GM23248 (cell line): ENCODE measurements around the gene RASD2. TPM values are rescaled to one million over a fixed set of nuclear protein-coding genes. Genes with fewer than 3 reads are reported as not detected.

ENCODE experiments used
- DNase-seq: peaks from one replicate; pipeline ENCODE4 v3.0.0-alpha.2; 2015
- H2AFZ ChIP-seq: fragments of 200-600 bp; sonication (generic); 2 replicates; pipeline ENCODE4 v1.6.1; 2016; ENCODE audit warnings: antibody characterized with exemption
- H3F3A ChIP-seq: fragments of 200-600 bp; sonication (generic); 2 replicates; pipeline ENCODE4 v1.6.1; 2016; ENCODE audit warnings: mild to moderate bottlenecking, antibody characterized with exemption, mixed run types; ENCODE audit not compliant: insufficient read depth
- H3K27ac ChIP-seq: fragments of 200-600 bp; sonication (generic); 2 replicates; pipeline ENCODE4 v1.5.1; 2016; ENCODE audit warnings: mild to moderate bottlenecking
- H3K27me3 ChIP-seq: fragments of 200-600 bp; sonication (generic); replicated peaks from 2 replicates; pipeline ENCODE4 v1.6.1; 2016; ENCODE audit warnings: mild to moderate bottlenecking; ENCODE audit not compliant: insufficient read depth
- H3K36me3 ChIP-seq: fragments of 200-600 bp; sonication (generic); 2 replicates; pipeline ENCODE4 v1.6.1; 2016; ENCODE audit warnings: low read depth, mild to moderate bottlenecking
- H3K4me1 ChIP-seq: fragments of 200-600 bp; sonication (generic); 2 replicates; pipeline ENCODE4 v1.6.1; 2016; ENCODE audit warnings: mild to moderate bottlenecking; ENCODE audit not compliant: insufficient read depth
- H3K4me2 ChIP-seq: fragments of 200-600 bp; sonication (generic); one replicate; pipeline ENCODE4 v1.6.1; 2016; ENCODE audit warnings: mild to moderate bottlenecking; ENCODE audit not compliant: unreplicated experiment
- H3K4me3 ChIP-seq: fragments of 200-600 bp; sonication (generic); 2 replicates; pipeline ENCODE4 v1.5.1; 2016; ENCODE audit warnings: mild to moderate bottlenecking
- H3K79me2 ChIP-seq: fragments of 200-600 bp; sonication (generic); 2 replicates; pipeline ENCODE4 v1.6.1; 2016; ENCODE audit warnings: mild to moderate bottlenecking; ENCODE audit not compliant: insufficient read depth
- H3K9ac ChIP-seq: fragments of 200-600 bp; sonication (generic); 2 replicates; pipeline ENCODE4 v1.6.1; 2016; ENCODE audit warnings: mild to moderate bottlenecking
- H3K9me2 ChIP-seq: fragments of 200-600 bp; sonication (generic); 2 replicates; pipeline ENCODE4 v1.6.1; 2016; ENCODE audit warnings: mixed run types, mild to moderate bottlenecking, moderate library complexity; ENCODE audit not compliant: insufficient read depth
- H3K9me3 ChIP-seq: fragments of 200-600 bp; sonication (generic); one replicate; pipeline ENCODE4 v1.6.1; 2017; ENCODE audit warnings: low read depth
- H4K20me1 ChIP-seq: fragments of 200-600 bp; sonication (generic); 2 replicates; pipeline ENCODE4 v1.6.0; 2016; ENCODE audit not compliant: insufficient read depth
- EZH2 ChIP-seq: fragments of 200-600 bp; sonication (generic); IDR thresholded peaks from 2 replicates; pipeline ENCODE4 v1.6.1; 2018; ENCODE audit warnings: antibody characterized with exemption, mild to moderate bottlenecking; ENCODE audit not compliant: insufficient read depth, poor library complexity, severe bottlenecking
- EZH2phosphoT487 ChIP-seq: fragments of 200-600 bp; sonication (generic); IDR thresholded peaks from 2 replicates; pipeline ENCODE4 v1.6.1; 2018; ENCODE audit warnings: antibody characterized with exemption, moderate library complexity, mild to moderate bottlenecking, low read depth; ENCODE audit not compliant: insufficient read depth
- WGBS, 2 experiments: methylation state at CpG; one replicate each; pipeline ENCODE4 v1.1.6; 2015 to 2017; ENCODE audit warnings: low lambda C conversion rate in 2 of 2, low coverage in 1 of 2; ENCODE audit errors: missing lambda C conversion rate in 2 of 2; 5-methylcytosine and 5-hydroxymethylcytosine counted together
- in situ Hi-C: fragments of 300-500 bp; cut with MboI; formaldehyde crosslinking; loops from 2 replicates; pipeline ENCODE4 v1.15.0; 2020
- polyA plus RNA-seq: library from polyadenylated mRNA; unstranded; fragments of >200 nt; fragmentation: Nextera tagmentation; extraction: Ambion mirVana; gene quantifications from 2 replicates; pipeline ENCODE4 v1.2.1, GENCODE V29; 2016
- total RNA-seq: library from RNA; depleted of rRNA; stranded (reverse); fragments of >200 nt; shearing (Covaris generic); gene quantifications from 2 replicates; pipeline ENCODE4 v1.2.3, GENCODE V29; 2014

The RASD2 gene
- total and polyA plus RNA-seq, 2 experiments from 2014 or later: 0.76 to 1.5 TPM

DNA sequence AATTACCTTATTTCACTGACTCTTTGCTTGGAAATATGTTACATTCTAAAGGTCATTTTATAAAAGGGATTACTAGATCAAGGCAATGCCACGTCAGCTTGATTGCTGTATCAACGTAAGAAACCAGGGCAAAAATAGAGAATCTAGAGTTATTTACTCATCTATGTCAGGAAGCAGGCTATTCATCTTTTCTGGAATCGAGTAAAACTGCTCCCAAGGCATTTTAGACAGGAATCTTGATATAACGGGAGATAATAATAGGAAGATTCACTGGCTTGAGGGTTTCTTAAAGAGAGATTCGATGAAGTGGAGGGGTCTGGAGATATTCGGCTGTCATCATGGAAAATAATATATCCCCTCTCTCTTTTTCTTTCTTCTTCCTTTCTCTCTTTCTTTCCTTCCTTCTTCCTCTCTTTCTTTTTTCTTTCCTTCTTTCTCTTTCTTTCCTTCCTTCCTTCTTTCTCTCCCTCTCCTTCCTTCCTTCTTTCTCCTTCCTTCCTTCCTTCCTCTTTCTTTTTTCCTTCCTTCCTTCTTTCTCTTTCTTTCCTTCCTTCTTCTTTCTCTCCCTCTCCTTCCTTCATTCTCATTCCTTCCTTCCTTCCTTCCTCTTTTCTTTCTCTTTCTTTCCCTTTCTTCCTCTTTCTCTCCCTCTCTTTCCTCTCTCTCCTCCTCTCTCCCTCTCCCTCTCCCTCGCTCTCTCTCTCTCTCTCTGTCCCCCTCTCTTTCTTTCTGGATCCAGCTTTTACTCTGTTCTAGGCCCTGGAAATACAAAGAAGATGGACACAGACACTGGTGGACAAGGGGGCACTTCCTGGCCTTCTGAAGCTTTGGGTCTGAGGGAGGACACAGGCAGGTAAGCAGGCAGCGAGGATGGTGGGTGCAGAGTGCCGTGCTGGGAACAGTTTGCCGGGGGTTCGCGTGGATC, 18.1 kb upstream of the RASD2 start:
- WGBS, 2 experiments: 86 to 93% methylated on average over 12 of the region's 12 CpGs
- H2AFZ ChIP-seq: no peak overlapping the region
- no peaks in the 10 kb centered on the region; the same call in 1 of the 2 replicates for H3K27me3 ChIP-seq
- H3K9me3 ChIP-seq: no peaks in the 10 kb centered on the region
- no peaks in the 10 kb centered on the region for H3K9me2 ChIP-seq
- H3K4me1 ChIP-seq: peaks cover 7% of the 10 kb centered on the region
- no peak overlapping the region for H3K27ac ChIP-seq
- no peak overlapping the region for H3K9ac ChIP-seq
- TF ChIP-seq EZH2: no peak
- no peak for TF ChIP-seq EZH2phosphoT487
- no peaks in the 10 kb centered on the region for H3F3A ChIP-seq
- in situ Hi-C loops: no loop called here
- H3K79me2 ChIP-seq: no peaks in the 10 kb centered on the region
- no peak for DNase-seq
- H3K4me2 ChIP-seq: no peak overlapping the region
- no peak overlapping the region for H3K4me3 ChIP-seq
- no peaks in the 10 kb centered on the region for H3K36me3 ChIP-seq
- no peaks in the 10 kb centered on the region for H4K20me1 ChIP-seq

- Histone ChIP-seq H3K4me1 (peaks cover under 1% of the 10 kb centered on the region; the same call in 1 of the 2 replicates), H3K4me2 (no peak overlapping the region), H3K79me2 (no peaks in the 10 kb centered on the region), H4K20me1 (no peaks in the 10 kb centered on the region), H3K27ac (no peak overlapping the region), H3K9ac (no peak overlapping the region), H3F3A (no peaks in the 10 kb centered on the region), H3K27me3 (no peaks in the 10 kb centered on the region; the same call in 1 of the 2 replicates), H3K9me3 (no peaks in the 10 kb centered on the region), H3K9me2 (no peaks in the 10 kb centered on the region), H2AFZ (no peak overlapping the region), H3K4me3 (no peak overlapping the region), H3K36me3 (no peaks in the 10 kb centered on the region)
- in situ Hi-C loops: no loop called here
- WGBS, 2 experiments: 43 to 47% methylated on average over 15 to 17 of the region's 17 CpGs
- no peak for DNase-seq
- TF ChIP-seq EZH2: no peak
- TF ChIP-seq EZH2phosphoT487: no peak
These were observed 17.3 kb upstream of the RASD2 start for GRCh38 chr22:35523167-35523947.

DNA sequence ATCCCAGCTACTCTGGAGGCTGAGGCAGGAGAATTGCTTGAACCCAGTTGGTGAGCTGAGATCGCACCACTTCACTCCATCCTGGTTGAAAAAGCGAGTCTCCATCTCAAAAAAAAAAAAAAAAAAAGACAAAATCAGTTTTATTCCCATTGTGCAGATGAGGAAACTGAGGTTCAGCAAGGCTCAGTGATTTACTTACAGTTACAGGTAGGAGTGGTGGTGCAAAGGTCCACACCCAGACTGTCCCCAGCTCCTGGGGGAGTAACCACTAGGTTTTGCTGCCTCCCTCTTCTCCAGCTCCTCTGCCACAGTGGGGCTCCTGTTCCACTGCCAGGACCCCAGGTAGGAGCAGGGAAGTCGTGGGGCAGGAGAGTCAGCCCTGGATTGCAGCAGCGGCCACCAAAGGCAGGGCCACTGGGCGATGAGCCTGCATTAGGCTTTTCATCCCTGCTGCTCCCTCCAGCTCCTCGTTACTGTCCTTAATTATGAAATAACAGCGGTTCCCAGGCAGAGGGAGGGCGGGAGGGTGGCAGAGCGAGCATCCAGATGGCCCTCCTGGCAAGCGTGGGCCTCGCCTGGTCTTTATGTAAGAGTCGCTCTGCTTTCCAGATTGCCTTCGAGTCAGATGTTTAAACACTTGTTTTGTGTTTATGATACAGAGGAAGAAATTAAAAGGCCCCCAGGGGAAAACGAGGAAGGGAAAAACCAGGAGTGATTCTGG, 15.5 kb upstream of the RASD2 start:
- Histone ChIP-seq H3K4me2 (no peak overlapping the region), H3F3A (no peaks in the 10 kb centered on the region), H2AFZ (no peak overlapping the region), H4K20me1 (no peaks in the 10 kb centered on the region), H3K9ac (no peak overlapping the region), H3K9me2 (no peaks in the 10 kb centered on the region), H3K4me1 (no peaks in the 10 kb centered on the region), H3K27ac (no peak overlapping the region), H3K27me3 (no peaks in the 10 kb centered on the region; the same call in 1 of the 2 replicates), H3K79me2 (no peaks in the 10 kb centered on the region), H3K36me3 (no peaks in the 10 kb centered on the region), H3K4me3 (no peak overlapping the region), H3K9me3 (no peaks in the 10 kb centered on the region)
- 29 to 34% methylated on average over 14 of the region's 14 CpGs for WGBS, 2 experiments
- in situ Hi-C loops: no loop called here
- DNase-seq: peak; percentile 47
- TF ChIP-seq EZH2phosphoT487 (no peak), EZH2 (no peak)

- H3K9me2 ChIP-seq: no peaks in the 10 kb centered on the region
- no peaks in the 10 kb centered on the region for H3F3A ChIP-seq
- no peak overlapping the region for H3K9ac ChIP-seq
- 66 to 73% methylated on average over 12 of the region's 12 CpGs for WGBS, 2 experiments
- no peaks in the 10 kb centered on the region for H4K20me1 ChIP-seq
- H3K27ac ChIP-seq: no peak overlapping the region
- H2AFZ ChIP-seq: no peak overlapping the region
- no peaks in the 10 kb centered on the region for H3K36me3 ChIP-seq
- H3K9me3 ChIP-seq: no peaks in the 10 kb centered on the region
- H3K79me2 ChIP-seq: no peaks in the 10 kb centered on the region
- no peaks in the 10 kb centered on the region; the same call in 1 of the 2 replicates for H3K27me3 ChIP-seq
- in situ Hi-C loops: no loop called here
- no peaks in the 10 kb centered on the region for H3K4me1 ChIP-seq
- H3K4me2 ChIP-seq: no peak overlapping the region
- no peak overlapping the region for H3K4me3 ChIP-seq
- no peak for TF ChIP-seq EZH2
- TF ChIP-seq EZH2phosphoT487: no peak
- DNase-seq: no peak
These were observed 14.8 kb upstream of the RASD2 start for GRCh38 chr22:35525687-35526332.
